K562 (cell line): Measurements from ENCODE around the gene LEPROT. TPM values are rescaled to one million over a fixed set of nuclear protein-coding genes. Genes with fewer than 3 reads are reported as not detected.

Experiments used
- ATF6 ChIP-seq: sonication (generic); formaldehyde crosslinking; IDR thresholded peaks from 2 replicates; pipeline ENCODE4 v1.4.0; 2020; ENCODE audit warnings: mild to moderate bottlenecking, missing genetic modification reagents
- CBFA2T3 ChIP-seq: fragments of 450-650 bp; IDR thresholded peaks from 2 replicates; pipeline ENCODE4 v1.6.1; 2017
- CREM ChIP-seq: IDR thresholded peaks from 2 replicates; pipeline ENCODE4 v1.6.1; 2014; ENCODE audit warnings: antibody characterized with exemption, low read depth
- FOXO4 ChIP-seq: fragments of 450-650 bp; formaldehyde crosslinking; IDR thresholded peaks from 2 replicates; pipeline ENCODE4 v1.4.0; 2020; ENCODE audit warnings: mild to moderate bottlenecking, moderate library complexity
- GATA2 ChIP-seq: sonication (generic); formaldehyde crosslinking; IDR thresholded peaks from 2 replicates; pipeline ENCODE4 v1.4.0; 2020; ENCODE audit warnings: mild to moderate bottlenecking, missing genetic modification reagents
- IRF9 ChIP-seq: fragments of 450-650 bp; IDR thresholded peaks from 2 replicates; pipeline ENCODE4 v1.6.1; 2016; ENCODE audit warnings: missing biosample characterization, missing genetic modification characterization
- KDM1A ChIP-seq, 2 experiments: fragments of 450-650 bp; IDR thresholded peaks; 2 replicates each; pipeline ENCODE4 v1.6.1; 2016; ENCODE audit warnings: mild to moderate bottlenecking in 2 of 2
- MAX ChIP-seq: sonication (generic); formaldehyde crosslinking; IDR thresholded peaks from 2 replicates; pipeline ENCODE4 v1.9.0; 2022; ENCODE audit warnings: mild to moderate bottlenecking, missing genetic modification reagents
- STAT5B ChIP-seq: fragments of 250-450 bp; sonication (Bioruptor Pico); IDR thresholded peaks from 2 replicates; pipeline ENCODE4 v1.8.0; 2021; ENCODE audit warnings: mild to moderate bottlenecking, inconsistent platforms
- TOE1 ChIP-seq, 2 experiments: fragments of 450-650 bp in 1 of 2; sonication (generic) in 1 of 2; formaldehyde crosslinking in 1 of 2; IDR thresholded peaks; 2 replicates each; pipeline versions ENCODE4 v1.7.1 to v1.8.0; 2016 to 2022; ENCODE audit warnings: borderline replicate concordance in 2 of 2, mild to moderate bottlenecking in 2 of 2, antibody characterized with exemption in 1 of 2, inconsistent platforms in 1 of 2, low read depth in 1 of 2, missing genetic modification reagents in 1 of 2, moderate library complexity in 1 of 2
- VEZF1 ChIP-seq: fragments of 200-800 bp; sonication (Bioruptor generic); IDR thresholded peaks from 2 replicates; pipeline ENCODE4 v1.6.1; 2017; ENCODE audit warnings: missing genetic modification characterization, missing compliant biosample characterization
- YY1 ChIP-seq, 3 experiments: IDR thresholded peaks; 2 replicates each; pipeline ENCODE4 v1.6.1; 2011; ENCODE audit warnings: low read length in 2 of 3, mild to moderate bottlenecking in 2 of 3, moderate library complexity in 2 of 3, borderline replicate concordance in 1 of 3, control low read depth in 1 of 3, low read depth in 1 of 3; ENCODE audit not compliant: insufficient read depth in 3 of 3, insufficient replicate concordance in 2 of 3, control insufficient read depth in 1 of 3, insufficient read length in 1 of 3; ENCODE audit errors: extremely low read depth in 1 of 3
- ZNF274 ChIP-seq: IDR thresholded peaks from 2 replicates; pipeline ENCODE4 v1.6.1; 2011; ENCODE audit warnings: low read depth, mild to moderate bottlenecking, low read length, moderate library complexity, borderline replicate concordance
- ZNF324 ChIP-seq: fragments of 250-450 bp; sonication (Bioruptor Pico); IDR thresholded peaks from 2 replicates; pipeline ENCODE4 v1.4.0; 2020; ENCODE audit warnings: mild to moderate bottlenecking
- ZNF639 ChIP-seq, 2 experiments: fragments of 200-800 bp in 1 of 2; sonication (Bioruptor generic) in 1 of 2; sonication (generic) in 1 of 2; formaldehyde crosslinking in 1 of 2; IDR thresholded peaks in 1 of 2; conservative IDR thresholded peaks in 1 of 2; 2 replicates each; pipeline versions ENCODE4 v1.5.0 to v1.6.1; 2016 to 2020; ENCODE audit warnings: missing compliant biosample characterization in 1 of 2, missing genetic modification characterization in 1 of 2, missing genetic modification reagents in 1 of 2
- ZNF778 ChIP-seq: fragments of 450-650 bp; formaldehyde crosslinking; IDR thresholded peaks from 2 replicates; pipeline ENCODE4 v1.4.0; 2020; ENCODE audit warnings: mild to moderate bottlenecking, moderate library complexity
- polyA plus RNA-seq, 8 experiments: library from polyadenylated mRNA; depleted of rRNA in 4 of 8; stranded (reverse) in 5 of 8; unstranded in 3 of 8; fragments of >200 nt; fragmentation: Nextera tagmentation in 2 of 8; fragmentation: Illumina TruSeq in 1 of 8; extraction: Ambion mirVana in 2 of 8; extraction: Trizol in 1 of 8; gene quantifications; 2 replicates each; pipeline versions ENCODE4 v1.2.1 to v1.2.3, GENCODE V29; 2011 to 2014; ENCODE audit warnings: inconsistent platforms in 1 of 8, missing spikeins in 1 of 8
- total RNA-seq, 7 experiments: library from RNA; depleted of rRNA in 6 of 7; stranded (reverse); fragments of >200 nt in 6 of 7; fragmentation: Illumina TruSeq in 2 of 7; extraction: Trizol in 2 of 7; gene quantifications; 2 replicates each; pipeline versions ENCODE4 v1.2.1 to v1.2.3, GENCODE V29; 2011 to 2021; ENCODE audit warnings: low replicate concordance in 1 of 7

The LEPROT gene
- total and polyA plus RNA-seq, 9 of the 15 experiments (the other 6 are each of a cell fraction or from before 2014, with no cell fraction given) = 28.1 to 97.5 (median 45.8) TPM

GRCh38 chr1:65422241-65423203, 2.1 kb downstream of the LEPROT start (continued):
- TF ChIP-seq CREM (no peak), CBFA2T3 (peak; percentile 61), GATA2 (CRISPR knock-in tag) (peak; percentile 30; the same call in 1 of the 2 replicates), ATF6 (CRISPR knock-in tag) (0 out of 2 replicates have a peak, but pooled peaks have one; percentile 13), YY1 (IDR thresholded peaks at IDR 0.05; ENCODE audit: borderline replicate concordance in 1 of 3, control insufficient read depth in 1 of 3, extremely low read depth in 1 of 3, insufficient read depth in 3 of 3, insufficient read length in 1 of 3, insufficient replicate concordance in 2 of 3, low read depth in 1 of 3, low read length in 2 of 3) (peak in 1 of 3 experiments; percentile 15), TOE1 (IDR thresholded peaks at IDR 0.05; ENCODE audit: borderline replicate concordance) (peak; percentile 68; the same call in 1 of the 2 replicates), TOE1 (CRISPR knock-in tag; IDR thresholded peaks at IDR 0.05; ENCODE audit: borderline replicate concordance, low read depth) (no peak), ZNF778 (CRISPR knock-in tag) (no peak), MAX (no peak; the same call in 1 of the 2 replicates), IRF9 (tag) (no peak), KDM1A (IDR thresholded peaks at IDR 0.05) (peak in 1 of 2 experiments; percentile 6; a peak in 2 of 4 replicates), ZNF274 (no peak), ZNF324 (no peak), STAT5B (CRISPR knock-in tag) (no peak), FOXO4 (CRISPR knock-in tag) (0 out of 2 replicates have a peak, but pooled peaks have one; percentile 62), VEZF1 (CRISPR knock-in tag) (no peak), ZNF639 (CRISPR knock-in tag; conservative IDR thresholded peaks at IDR 0.05 in 1 of 2, IDR thresholded peaks at IDR 0.05 in 1 of 2) (no peak)
